ENCODE measurements around the gene FARSB.

The FARSB gene

DNA sequence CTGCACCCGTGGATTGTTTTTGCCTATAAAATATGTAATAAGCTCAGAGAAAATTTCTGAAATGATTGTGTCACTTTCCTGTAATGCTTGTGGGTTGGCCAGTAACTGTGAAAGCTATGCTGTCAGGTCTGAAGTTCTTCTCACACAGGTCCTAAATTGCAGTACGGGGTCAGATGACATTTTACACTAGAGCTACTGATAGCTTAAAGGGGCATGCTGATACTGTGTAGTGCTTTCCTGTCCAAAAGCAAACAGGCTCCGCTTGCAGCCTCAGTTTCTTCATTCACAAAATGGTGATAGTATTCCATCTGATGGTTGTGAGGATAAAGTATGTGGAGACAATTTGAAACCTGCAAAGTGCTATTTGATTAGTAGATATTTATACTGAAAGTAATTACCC is 7.6 kb upstream of the FARSB start:
- no peak for DNase-seq (ENCODE audit: low read depth)

DNA sequence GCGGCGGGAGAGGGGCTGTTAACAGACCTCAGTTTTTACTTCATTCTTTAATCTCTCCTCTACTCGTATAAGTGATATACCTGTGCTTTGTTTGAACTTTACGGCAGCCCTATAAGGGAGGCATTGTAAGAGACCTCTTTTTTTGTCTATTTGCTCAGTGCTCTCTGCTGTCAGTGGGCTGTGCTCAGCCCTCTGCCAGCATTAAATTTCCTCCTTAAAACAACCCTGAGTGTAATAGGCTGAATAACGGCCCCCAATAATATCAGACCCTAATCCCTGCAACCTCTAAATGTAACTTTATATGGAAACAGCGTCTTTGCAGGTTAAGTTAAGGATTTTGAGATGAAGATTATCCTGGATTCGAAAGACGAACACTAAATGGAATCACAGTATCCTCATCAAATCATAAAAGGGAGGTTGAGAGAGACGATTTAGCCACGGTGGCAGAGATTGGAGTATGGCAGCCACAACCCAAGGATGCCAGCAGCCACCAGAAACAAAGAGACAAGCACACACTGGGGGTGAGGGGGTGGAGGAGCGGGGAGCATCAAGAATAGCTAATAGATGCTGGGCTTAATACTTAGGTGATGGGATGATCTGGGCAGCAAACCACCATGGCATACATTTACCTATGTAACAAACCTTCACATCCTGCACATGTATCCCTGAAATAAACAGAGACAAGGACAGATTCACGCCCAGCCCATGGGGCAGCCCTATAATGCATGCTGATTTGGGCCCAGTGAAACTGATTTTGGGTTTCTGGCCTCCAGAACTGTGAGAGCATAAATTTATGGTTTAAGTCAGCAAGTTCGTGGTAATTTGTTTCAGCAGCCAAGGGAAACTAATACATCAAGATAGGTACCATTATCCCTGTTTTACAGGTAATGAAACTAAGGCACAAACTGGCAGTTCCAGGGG is 894 bp upstream of the FARSB start:
- no peak for DNase-seq (ENCODE audit: low read depth)

GRCh38 chr2:222653280-222653679 is 2.6 kb downstream of the FARSB start:
- no peak for DNase-seq (ENCODE audit: low read depth)

GRCh38 chr2:222652491-222653255 is 3.2 kb downstream of the FARSB start:
- no peak for DNase-seq (ENCODE audit: low read depth)

- DNase-seq (ENCODE audit: low read depth), result no peak
Observed at GRCh38 chr2:222651718-222652418, 4.0 kb downstream of the FARSB start.

DNA sequence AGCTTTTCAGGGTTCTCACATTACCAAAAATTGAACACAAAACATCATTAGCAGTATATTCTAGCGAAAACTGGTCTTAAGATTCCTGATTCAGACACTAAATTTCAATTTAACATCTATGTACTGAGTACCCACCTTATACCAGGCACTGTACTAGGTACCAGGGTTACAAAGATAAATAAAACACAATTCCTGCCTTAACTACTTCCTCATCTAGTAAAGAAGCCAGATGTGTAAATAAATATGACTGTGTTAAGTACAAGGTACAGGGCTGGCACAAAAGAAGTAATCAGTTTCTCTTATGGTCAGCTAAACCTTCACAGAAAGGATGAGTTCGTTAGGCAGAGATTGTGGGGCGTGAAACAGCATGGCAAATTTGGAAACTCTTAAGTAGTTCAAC is 6.1 kb downstream of the FARSB start:
- DNase-seq (ENCODE audit: low read depth), result no peak

- DNase-seq (ENCODE audit: low read depth), result no peak
Observed at GRCh38 chr2:222646008-222646407, 9.9 kb downstream of the FARSB start.

DNA sequence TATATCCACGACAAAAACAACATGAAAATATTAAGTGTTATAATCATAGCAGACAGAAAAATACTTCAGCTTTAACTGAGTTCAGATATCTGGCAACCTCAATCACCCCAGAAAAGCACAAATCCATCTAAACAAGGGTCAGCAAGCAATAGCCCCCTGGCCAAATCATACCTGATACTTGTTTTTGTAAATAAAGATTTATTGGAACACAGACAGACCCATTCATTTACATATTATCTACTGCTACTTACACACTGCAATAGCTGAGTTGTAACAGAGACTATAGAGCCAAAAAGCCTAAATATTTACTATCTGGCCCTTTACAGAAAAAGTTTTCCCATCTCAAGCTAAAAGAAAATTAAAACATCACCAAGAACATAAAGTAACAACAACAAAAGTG is 12.8 kb downstream of the FARSB start:
- DNase-seq (ENCODE audit: low read depth), result no peak

- no peak for DNase-seq (ENCODE audit: low read depth)
Observed at GRCh38 chr2:222641336-222641735, 14.6 kb downstream of the FARSB start.

DNA sequence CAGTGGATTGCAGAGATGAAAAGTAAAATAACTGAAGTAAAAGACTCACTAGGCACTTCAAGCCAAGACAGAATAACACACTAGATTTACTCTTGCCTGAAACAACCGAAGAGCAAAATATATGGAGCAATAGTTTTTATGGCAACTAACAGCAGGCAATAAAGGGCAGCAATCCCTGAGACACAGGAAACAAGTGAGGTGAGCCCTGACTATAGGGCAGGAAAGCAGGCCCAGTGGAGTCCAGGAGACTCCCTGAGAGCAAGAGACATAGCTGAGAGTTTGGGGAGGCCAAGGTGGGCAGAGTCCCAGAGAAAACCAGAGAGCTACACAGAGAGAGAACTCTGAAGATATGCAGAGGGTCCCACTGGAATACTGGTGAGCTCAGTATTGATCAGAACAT is 18.8 kb downstream of the FARSB start:
- no peak for DNase-seq (ENCODE audit: low read depth)

DNA sequence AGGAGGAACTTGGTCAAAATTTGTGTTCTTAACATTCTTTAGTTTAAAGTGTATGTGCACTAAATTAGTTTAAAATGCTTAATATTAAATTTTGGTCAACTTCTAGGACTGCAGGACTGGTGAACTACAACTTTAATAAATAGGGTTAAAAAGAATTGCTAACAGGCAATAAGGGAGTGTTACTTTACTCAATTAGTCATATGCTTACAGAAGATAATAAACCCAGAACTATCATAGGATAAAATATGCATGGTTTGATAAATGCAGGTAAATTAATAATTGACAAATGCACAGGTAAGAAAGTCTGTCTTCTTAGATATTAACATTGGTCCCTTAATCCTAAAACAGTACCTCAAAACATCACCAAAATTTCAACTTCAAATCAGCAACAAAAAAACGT is 20.6 kb downstream of the FARSB start:
- DNase-seq (ENCODE audit: low read depth), result no peak

DNA sequence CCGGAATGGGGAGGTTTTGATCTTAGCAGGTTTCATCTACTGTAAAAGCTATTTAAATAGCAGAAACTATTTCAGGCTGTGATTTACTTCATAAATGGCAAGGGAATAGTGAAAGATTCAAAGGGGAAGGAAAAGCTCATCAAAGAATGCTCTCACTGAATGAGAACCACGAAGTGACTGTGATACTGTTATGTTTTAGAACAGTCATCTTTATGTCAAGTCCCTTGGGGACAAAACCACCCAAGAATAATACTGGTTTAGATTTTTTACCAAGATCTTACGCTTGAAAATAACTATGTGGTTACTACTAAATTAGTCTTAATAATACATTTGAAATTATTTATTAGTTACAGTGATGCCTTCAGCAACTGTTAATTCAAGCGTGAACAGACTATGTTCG is 28.1 kb downstream of the FARSB start:
- DNase-seq (ENCODE audit: low read depth), result no peak

GRCh38 chr2:222623756-222624309 is 32.1 kb downstream of the FARSB start:
- no peak for DNase-seq (ENCODE audit: low read depth)

GRCh38 chr2:222622910-222623309 is 33.0 kb downstream of the FARSB start:
- DNase-seq (ENCODE audit: low read depth), result no peak

DNA sequence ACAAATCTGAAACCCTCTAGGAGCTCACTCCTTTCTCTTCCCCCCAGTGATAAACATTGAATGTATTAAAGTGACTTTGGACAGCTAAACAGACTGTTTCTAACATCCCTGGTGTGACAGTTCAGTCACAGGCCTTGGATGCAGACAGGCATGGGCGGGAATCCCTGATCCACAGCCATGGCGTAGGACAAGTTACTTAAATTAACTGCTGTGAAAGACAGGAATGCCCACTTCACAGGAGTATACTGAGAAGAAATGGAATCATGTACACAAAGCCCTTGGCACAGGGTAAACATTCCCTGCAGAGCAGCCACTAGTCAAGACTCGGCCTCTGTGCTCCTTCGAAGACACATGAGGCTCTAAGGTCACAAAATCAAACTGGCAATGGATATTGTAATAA is 34.0 kb downstream of the FARSB start:
- DNase-seq (ENCODE audit: low read depth), result no peak

GRCh38 chr2:222615320-222615719 is 40.6 kb downstream of the FARSB start:
- DNase-seq (ENCODE audit: low read depth), result no peak

DNA sequence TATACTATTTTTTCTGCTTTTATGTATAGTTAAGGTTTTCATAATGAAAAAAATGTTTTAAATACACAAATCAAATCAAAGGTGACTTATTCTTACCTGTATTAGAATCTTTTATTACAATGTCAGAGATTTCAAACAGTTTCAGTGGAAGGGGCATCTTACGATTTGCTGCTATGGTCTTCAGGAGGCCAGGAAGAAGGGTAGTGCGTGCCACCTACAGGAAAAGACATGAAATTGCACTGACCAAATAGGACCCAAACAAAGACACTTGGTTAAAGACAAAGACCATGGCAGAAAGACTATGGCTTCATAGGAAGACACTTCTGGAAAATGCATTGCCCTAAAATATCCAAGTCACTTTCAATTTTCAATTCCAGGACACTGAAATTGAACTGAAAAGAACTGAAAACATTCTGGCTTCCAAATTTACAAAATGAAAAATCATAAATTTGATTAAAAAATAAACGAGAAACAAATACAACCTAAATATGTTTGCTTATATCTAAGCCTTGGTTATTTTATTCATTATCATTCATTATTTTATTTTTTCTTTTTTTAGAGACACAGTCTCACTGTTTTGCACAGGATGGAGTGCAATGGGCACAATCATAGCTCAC is 42.1 kb downstream of the FARSB start:
- DNase-seq (ENCODE audit: low read depth), result peak; percentile 4

- no peak for DNase-seq (ENCODE audit: low read depth)
Observed at GRCh38 chr2:222611684-222612083, 44.2 kb downstream of the FARSB start.

GRCh38 chr2:222610746-222611145 is 45.1 kb downstream of the FARSB start:
- no peak for DNase-seq (ENCODE audit: low read depth)

GRCh38 chr2:222609381-222609780 is 46.5 kb downstream of the FARSB start:
- no peak for DNase-seq (ENCODE audit: low read depth)

- DNase-seq (ENCODE audit: low read depth), result no peak
Observed at GRCh38 chr2:222608081-222608480, 47.8 kb downstream of the FARSB start.

DNA sequence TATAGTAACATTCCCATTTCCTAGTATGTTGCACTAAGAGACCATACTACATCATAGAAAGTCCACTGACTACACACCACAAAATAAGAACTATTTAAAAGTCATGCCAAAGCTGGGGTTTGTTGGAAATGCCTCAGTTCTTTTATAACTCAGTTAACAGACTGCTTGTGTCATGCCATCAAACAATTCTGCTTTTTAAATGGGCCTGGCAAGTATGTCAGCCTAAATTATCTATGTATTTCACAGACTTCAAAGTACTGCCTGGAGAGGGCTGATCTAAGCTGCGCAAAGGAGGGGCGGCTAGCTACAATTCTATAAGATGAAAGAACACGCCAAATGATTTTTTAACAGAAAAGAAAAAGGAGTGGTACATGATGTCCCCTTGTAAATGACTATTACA is 49.6 kb downstream of the FARSB start:
- no peak for DNase-seq (ENCODE audit: low read depth)

All from CMK (cell line).